ENCODE data around the gene PIGO.
A peak's percentile ranks its signal among the peaks of the same experiment; 100 is the strongest.

PIGO gene

DNA sequence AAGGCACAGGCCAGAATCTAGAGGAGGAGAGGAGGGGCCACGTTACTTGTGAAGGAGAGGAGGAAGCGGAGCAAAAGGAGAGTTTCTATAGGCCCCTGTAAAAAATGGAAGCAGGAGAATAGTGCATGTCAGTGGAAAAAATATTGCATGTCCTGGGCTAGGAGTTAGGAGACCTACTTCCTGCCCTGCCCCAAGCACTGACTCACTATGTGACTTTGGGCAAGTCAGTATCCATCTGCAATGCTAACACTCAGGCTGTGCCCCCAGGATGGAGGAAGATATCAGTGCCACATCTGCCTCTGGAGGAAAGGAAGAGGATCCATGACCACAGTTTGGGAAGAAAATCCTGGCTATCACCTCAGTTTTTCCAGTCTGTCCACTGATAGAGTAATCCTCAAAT, 7.0 kb downstream of the PIGO start:
- H3K4me3 ChIP-seq (ENCODE audit: low read length): no peak overlapping the region
- H3K79me2 ChIP-seq (ENCODE audit: low read length): no peaks in the 10 kb centered on the region
- H3K4me2 ChIP-seq (ENCODE audit: low read length): no peak overlapping the region
- H3K36me3 ChIP-seq (replicated peaks; ENCODE audit: low read depth, low read length): peaks cover 40% of the 10 kb centered on the region
- H3K27ac ChIP-seq (ENCODE audit: low read length): no peak overlapping the region
- no peaks in the 10 kb centered on the region for H3K27me3 ChIP-seq (ENCODE audit: low read depth, low read length)
- H3K9me3 ChIP-seq (ENCODE audit: insufficient read depth, low read length): no peaks in the 10 kb centered on the region
- no peaks in the 10 kb centered on the region for H4K20me1 ChIP-seq (ENCODE audit: insufficient read depth, low read length)
- H3K9ac ChIP-seq (ENCODE audit: low read length): no peak overlapping the region
- no peaks in the 10 kb centered on the region for H3K4me1 ChIP-seq (ENCODE audit: low read length)
- TF ChIP-seq EZH2phosphoT487 (IDR thresholded peaks at IDR 0.05; ENCODE audit: low read depth): no peak
- TF ChIP-seq, protein P1, sequence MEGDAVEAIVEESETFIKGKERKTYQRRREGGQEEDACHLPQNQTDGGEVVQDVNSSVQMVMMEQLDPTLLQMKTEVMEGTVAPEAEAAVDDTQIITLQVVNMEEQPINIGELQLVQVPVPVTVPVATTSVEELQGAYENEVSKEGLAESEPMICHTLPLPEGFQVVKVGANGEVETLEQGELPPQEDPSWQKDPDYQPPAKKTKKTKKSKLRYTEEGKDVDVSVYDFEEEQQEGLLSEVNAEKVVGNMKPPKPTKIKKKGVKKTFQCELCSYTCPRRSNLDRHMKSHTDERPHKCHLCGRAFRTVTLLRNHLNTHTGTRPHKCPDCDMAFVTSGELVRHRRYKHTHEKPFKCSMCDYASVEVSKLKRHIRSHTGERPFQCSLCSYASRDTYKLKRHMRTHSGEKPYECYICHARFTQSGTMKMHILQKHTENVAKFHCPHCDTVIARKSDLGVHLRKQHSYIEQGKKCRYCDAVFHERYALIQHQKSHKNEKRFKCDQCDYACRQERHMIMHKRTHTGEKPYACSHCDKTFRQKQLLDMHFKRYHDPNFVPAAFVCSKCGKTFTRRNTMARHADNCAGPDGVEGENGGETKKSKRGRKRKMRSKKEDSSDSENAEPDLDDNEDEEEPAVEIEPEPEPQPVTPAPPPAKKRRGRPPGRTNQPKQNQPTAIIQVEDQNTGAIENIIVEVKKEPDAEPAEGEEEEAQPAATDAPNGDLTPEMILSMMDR (IDR thresholded peaks at IDR 0.05; ENCODE audit: low read depth, low read length): no peak
- no peak overlapping the region for H2AFZ ChIP-seq (ENCODE audit: low read depth, low read length)

DNA sequence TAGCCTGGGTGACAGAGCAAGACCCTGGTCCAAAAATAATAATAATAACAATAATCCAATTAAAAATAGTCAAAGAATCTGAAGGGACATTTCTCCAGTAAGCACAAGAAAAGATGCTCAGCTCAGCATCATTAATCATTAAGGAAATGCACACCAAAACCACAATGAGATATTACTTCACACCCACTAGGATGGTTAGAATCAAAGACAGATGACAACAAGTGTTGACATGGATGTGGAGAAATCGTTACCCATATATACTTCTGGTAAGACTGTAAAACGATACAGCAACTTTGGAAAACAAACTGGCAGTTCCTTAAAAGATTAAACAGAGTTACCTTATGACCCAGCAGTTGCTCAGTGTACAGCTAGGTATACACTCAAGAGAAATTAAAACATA, 11.3 kb downstream of the PIGO start:
- Histone ChIP-seq H3K27me3 (ENCODE audit: low read depth, low read length) (no peaks in the 10 kb centered on the region), H3K27ac (ENCODE audit: low read length) (no peak overlapping the region), H3K9me3 (ENCODE audit: insufficient read depth, low read length) (no peaks in the 10 kb centered on the region), H3K36me3 (replicated peaks; ENCODE audit: low read depth, low read length) (peaks cover 21% of the 10 kb centered on the region), H3K4me2 (ENCODE audit: low read length) (no peak overlapping the region), H3K79me2 (ENCODE audit: low read length) (no peaks in the 10 kb centered on the region), H3K4me1 (ENCODE audit: low read length) (no peaks in the 10 kb centered on the region), H2AFZ (ENCODE audit: low read depth, low read length) (no peak overlapping the region), H3K4me3 (ENCODE audit: low read length) (no peak overlapping the region), H4K20me1 (ENCODE audit: insufficient read depth, low read length) (no peaks in the 10 kb centered on the region), H3K9ac (ENCODE audit: low read length) (no peak overlapping the region)
- TF ChIP-seq, protein P1 (IDR thresholded peaks at IDR 0.05; ENCODE audit: low read depth, low read length): no peak
- TF ChIP-seq EZH2phosphoT487 (IDR thresholded peaks at IDR 0.05; ENCODE audit: low read depth): no peak

DNA sequence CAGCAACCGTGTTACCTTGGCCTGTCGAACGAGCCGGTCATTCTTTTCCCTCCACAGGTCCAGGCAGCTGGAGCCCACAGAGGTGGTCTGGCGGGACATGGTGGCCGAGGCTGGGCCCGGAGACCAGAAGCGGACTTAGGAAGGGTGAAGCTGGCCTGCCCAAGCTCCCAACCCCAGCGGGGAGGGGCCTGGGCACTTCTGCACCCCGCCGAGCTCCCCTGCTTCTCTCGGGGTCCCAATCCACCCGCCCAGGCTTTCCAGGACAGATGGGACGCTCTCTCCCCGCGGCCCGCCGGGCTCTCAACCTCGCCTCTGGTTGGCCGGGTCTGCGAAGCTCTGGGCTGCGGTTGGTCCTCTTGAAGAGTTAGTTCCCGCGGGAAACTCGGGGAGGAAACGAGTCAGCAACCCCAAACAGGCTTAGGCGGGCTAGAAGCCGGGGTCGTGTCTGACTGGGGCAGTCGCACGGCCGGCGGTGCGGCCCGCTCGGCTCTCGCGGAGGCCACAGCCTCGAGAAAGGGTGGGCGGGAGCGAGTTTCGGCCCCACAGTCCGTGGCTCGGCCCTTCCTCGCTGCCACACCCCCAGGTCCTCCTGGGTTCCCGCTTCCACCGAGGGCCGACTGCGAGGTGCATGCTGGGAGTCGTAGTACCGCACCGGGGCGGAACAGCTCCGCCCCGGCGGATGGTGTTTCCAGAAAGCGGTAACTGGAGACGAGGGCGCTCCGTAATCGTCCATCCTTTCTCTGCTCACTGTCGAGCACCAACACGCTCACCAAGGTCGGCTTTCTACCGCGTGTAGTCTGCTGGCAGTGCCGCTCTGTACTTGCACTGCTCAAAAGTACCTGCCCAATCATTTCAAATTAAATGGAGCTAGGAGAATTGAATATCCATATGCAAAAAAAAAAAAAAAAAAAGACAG, 16.7 kb downstream of the PIGO start, which contains the start of gene FANCG:
TSS of gene FANCG (minus strand) at position 517 of the 916 bp plus-strand sequence. CDS start at position 99, 418 bp downstream.
- Histone ChIP-seq H3K36me3 (replicated peaks; ENCODE audit: low read depth, low read length) (peaks cover 12% of the 10 kb centered on the region), H3K4me3 (ENCODE audit: low read length) (peak within 1 kb of the TSS; percentile 93), H2AFZ (ENCODE audit: low read depth, low read length) (peak within 1 kb of the TSS; percentile 88), H3K4me2 (ENCODE audit: low read length) (peak within 1 kb of the TSS; percentile 95), H4K20me1 (ENCODE audit: insufficient read depth, low read length) (no peaks in the 10 kb centered on the region), H3K27me3 (ENCODE audit: low read depth, low read length) (no peaks in the 10 kb centered on the region), H3K9ac (ENCODE audit: low read length) (peak within 1 kb of the TSS; percentile 91), H3K4me1 (ENCODE audit: low read length) (peaks cover 9% of the 10 kb centered on the region), H3K27ac (ENCODE audit: low read length) (peak within 1 kb of the TSS; percentile 64), H3K9me3 (ENCODE audit: insufficient read depth, low read length) (no peaks in the 10 kb centered on the region), H3K79me2 (ENCODE audit: low read length) (peaks cover 20% of the 10 kb centered on the region)
- TF ChIP-seq, protein P1 (IDR thresholded peaks at IDR 0.05; ENCODE audit: low read depth, low read length): no peak
- TF ChIP-seq EZH2phosphoT487 (IDR thresholded peaks at IDR 0.05; ENCODE audit: low read depth): no peak

DNA sequence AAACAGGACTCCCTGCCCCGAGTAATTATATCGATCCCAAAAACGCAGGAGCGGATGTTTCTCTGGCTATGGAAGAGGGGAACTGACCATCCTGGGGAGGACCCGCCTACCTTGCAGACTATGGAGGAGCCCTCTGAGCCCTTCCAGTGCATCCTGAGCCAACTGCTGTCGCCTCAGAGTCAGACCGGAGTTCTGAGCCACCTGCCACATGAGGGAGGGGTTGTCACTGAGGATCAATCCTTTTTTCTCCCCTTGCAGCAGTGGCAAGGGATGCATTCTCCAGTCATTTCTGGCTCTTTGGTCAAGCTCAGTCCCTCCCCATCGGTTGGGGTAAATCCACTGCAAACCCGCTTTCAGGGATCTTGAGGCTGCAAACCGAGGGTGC, 17.4 kb downstream of the PIGO start:
- Histone ChIP-seq H3K9me3 (ENCODE audit: insufficient read depth, low read length) (no peaks in the 10 kb centered on the region), H3K4me1 (ENCODE audit: low read length) (peaks cover 9% of the 10 kb centered on the region), H3K36me3 (replicated peaks; ENCODE audit: low read depth, low read length) (peaks cover 12% of the 10 kb centered on the region), H3K27ac (ENCODE audit: low read length) (peak overlapping the region; percentile 64), H3K79me2 (ENCODE audit: low read length) (peaks cover 20% of the 10 kb centered on the region), H3K27me3 (ENCODE audit: low read depth, low read length) (no peaks in the 10 kb centered on the region), H2AFZ (ENCODE audit: low read depth, low read length) (peak overlapping the region; percentile 19; the same call in 1 of the 2 replicates), H3K4me3 (ENCODE audit: low read length) (peak overlapping the region; percentile 93), H3K9ac (ENCODE audit: low read length) (peak overlapping the region; percentile 91), H3K4me2 (ENCODE audit: low read length) (peak overlapping the region; percentile 95), H4K20me1 (ENCODE audit: insufficient read depth, low read length) (no peaks in the 10 kb centered on the region)
- TF ChIP-seq, protein P1 (IDR thresholded peaks at IDR 0.05; ENCODE audit: low read depth, low read length): no peak
- no peak for TF ChIP-seq EZH2phosphoT487 (IDR thresholded peaks at IDR 0.05; ENCODE audit: low read depth)
